IMR-90 (cell line): ENCODE results near the gene PRR23E. TPM values are rescaled to one million over a fixed set of nuclear protein-coding genes. Genes with fewer than 3 reads are reported as not detected.

ENCODE experiments used
- ATAC-seq: fragments of 200-7000 bp; cut with Tn5 transposase; 2 replicates; pipeline ENCODE4 v1.9.1; 2020; ENCODE audit warnings: low read depth, mild to moderate bottlenecking, moderate library complexity
- BruUV-seq: library from RNA; stranded (reverse); fragments of 400-500 nt; replicated peaks from 2 replicates; lab custom pipeline; 2021; lab: Mats Ljungman, UMichigan
- CTCF ChIA-PET: fragments of 300-600 bp; formaldehyde crosslinking; extraction: SDS; loops from one replicate; lab custom pipeline; 2021; ENCODE audit warnings: antibody characterized with exemption; lab: Yijun Ruan, JAX
- POLR2A ChIA-PET: fragments of 300-600 bp; sonication (Branson Sonifier 250); formaldehyde crosslinking; loops from one replicate; lab custom pipeline; 2022; ENCODE audit warnings: antibody characterized with exemption; ENCODE audit not compliant: unreplicated experiment; lab: Charles Lee
- DNase-seq: peaks from one replicate; pipeline ENCODE4 v3.0.0; 2013
- H2AFZ ChIP-seq: replicated peaks from 2 replicates; pipeline ENCODE3; 2013; ENCODE audit warnings: low read length, mild to moderate bottlenecking; ENCODE audit not compliant: poor library complexity
- H2AK5ac ChIP-seq: 2 replicates; pipeline ENCODE4 v1.6.1; 2013; ENCODE audit warnings: low read depth, low read length, inconsistent platforms
- H2AK9ac ChIP-seq: replicated peaks from 2 replicates; pipeline ENCODE3; 2013; ENCODE audit warnings: mild to moderate bottlenecking, low read depth, low read length, moderate library complexity; ENCODE audit not compliant: poor library complexity
- H2BK120ac ChIP-seq: 2 replicates; pipeline ENCODE4 v1.6.1; 2013; ENCODE audit warnings: low read depth, low read length, inconsistent platforms
- H2BK15ac ChIP-seq: 3 replicates; pipeline ENCODE4 v1.6.1; 2013; ENCODE audit warnings: low read depth, low read length, inconsistent platforms
- H2BK20ac ChIP-seq: 2 replicates; pipeline ENCODE4 v1.6.1; 2013; ENCODE audit warnings: low read depth, mild to moderate bottlenecking, inconsistent platforms, low read length, moderate library complexity
- H2BK5ac ChIP-seq: 2 replicates; pipeline ENCODE4 v1.6.1; 2013; ENCODE audit warnings: mild to moderate bottlenecking, low read depth, low read length, inconsistent platforms; ENCODE audit not compliant: poor library complexity, severe bottlenecking
- H3K14ac ChIP-seq: replicated peaks from 2 replicates; pipeline ENCODE4 v1.6.1; 2013; ENCODE audit warnings: low read depth, low read length, inconsistent platforms
- H3K18ac ChIP-seq: 2 replicates; pipeline ENCODE4 v1.6.1; 2013; ENCODE audit warnings: low read depth, low read length, control low read depth
- H3K23ac ChIP-seq: 2 replicates; pipeline ENCODE4 v1.6.1; 2013; ENCODE audit warnings: low read depth, low read length, inconsistent platforms
- H3K27ac ChIP-seq: 2 replicates; pipeline ENCODE4 v1.5.1; 2013; ENCODE audit warnings: mild to moderate bottlenecking, control low read depth, low read length; ENCODE audit not compliant: insufficient read depth
- H3K27me3 ChIP-seq: 2 replicates; pipeline ENCODE4 v1.6.1; 2013; ENCODE audit warnings: low read length; ENCODE audit not compliant: control insufficient read depth, insufficient read depth
- H3K36me3 ChIP-seq: 2 replicates; pipeline ENCODE4 v1.6.1; 2013; ENCODE audit warnings: low read length, mixed read lengths; ENCODE audit not compliant: control insufficient read depth, insufficient read depth
- H3K4ac ChIP-seq: 2 replicates; pipeline ENCODE4 v1.6.1; 2013; ENCODE audit warnings: low read depth, low read length, inconsistent platforms
- H3K4me1 ChIP-seq: 2 replicates; pipeline ENCODE4 v1.6.1; 2013; ENCODE audit warnings: low read length, mixed read lengths; ENCODE audit not compliant: control insufficient read depth, insufficient read depth
- H3K4me2 ChIP-seq: 2 replicates; pipeline ENCODE4 v1.6.1; 2013; ENCODE audit warnings: low read depth, mild to moderate bottlenecking, control low read depth, low read length, moderate library complexity
- H3K4me3 ChIP-seq: 2 replicates; pipeline ENCODE4 v1.5.1; 2013; ENCODE audit warnings: low read depth, mild to moderate bottlenecking, control low read depth, low read length, moderate library complexity; ENCODE audit not compliant: insufficient read depth
- H3K56ac ChIP-seq: 2 replicates; pipeline ENCODE4 v1.6.1; 2013; ENCODE audit warnings: low read length, inconsistent platforms; ENCODE audit not compliant: insufficient read depth; ENCODE audit errors: extremely low read depth
- H3K79me1 ChIP-seq, 2 experiments: 2 replicates each; pipeline ENCODE4 v1.6.1; 2013; ENCODE audit warnings: low read length in 2 of 2, inconsistent platforms in 1 of 2, low read depth in 1 of 2
- H3K9ac ChIP-seq: 2 replicates; pipeline ENCODE4 v1.6.1; 2013; ENCODE audit warnings: low read depth, low read length, control low read depth
- H3K9me1 ChIP-seq: 2 replicates; pipeline ENCODE4 v1.6.1; 2013; ENCODE audit warnings: low read length, inconsistent platforms; ENCODE audit not compliant: insufficient read depth
- H3K9me3 ChIP-seq: 2 replicates; pipeline ENCODE4 v1.6.1; 2013; ENCODE audit warnings: low read length; ENCODE audit not compliant: control insufficient read depth, insufficient read depth
- H4K20me1 ChIP-seq: 2 replicates; pipeline ENCODE4 v1.6.1; 2013; ENCODE audit warnings: low read length, inconsistent platforms; ENCODE audit not compliant: insufficient read depth
- H4K5ac ChIP-seq: 2 replicates; pipeline ENCODE4 v1.6.1; 2013; ENCODE audit warnings: mild to moderate bottlenecking, low read depth, low read length, control low read depth
- H4K8ac ChIP-seq, 2 experiments: 2 replicates each; pipeline ENCODE4 v1.6.1; 2013; ENCODE audit warnings: low read depth in 2 of 2, low read length in 2 of 2, control low read depth in 1 of 2, inconsistent platforms in 1 of 2
- H4K91ac ChIP-seq: 2 replicates; pipeline ENCODE4 v1.6.1; 2013; ENCODE audit warnings: low read depth, low read length, inconsistent platforms; ENCODE audit not compliant: insufficient read depth
- USF2 ChIP-seq: fragments of 150-350 bp; IDR thresholded peaks from 2 replicates; pipeline ENCODE4 v1.6.1; 2017; ENCODE audit warnings: mild to moderate bottlenecking, antibody characterized with exemption, low read length, low read depth
- WGBS, 2 experiments: methylation state at CpG; one replicate each; pipeline versions ENCODE4 v1.1.5 to v1.1.7; 2013; ENCODE audit warnings: missing lambda C conversion rate in 2 of 2; ENCODE audit not compliant: insufficient read length in 1 of 2; ENCODE audit errors: extremely low coverage in 2 of 2; 5-methylcytosine and 5-hydroxymethylcytosine counted together
- dilution Hi-C: fragments of 300-500 bp; cut with HindIII; formaldehyde crosslinking; loops from one replicate; pipeline ENCODE4 v1.14.3; 2018; ENCODE audit warnings: low sequenced_read_pairs; ENCODE audit not compliant: unreplicated experiment
- in situ Hi-C: fragments of 300-500 bp; cut with MboI; formaldehyde crosslinking; loops from 3 replicates; pipeline ENCODE4 v1.14.3; 2019; ENCODE audit warnings: low sequenced_read_pairs, inconsistent platforms, mixed read lengths
- intact Hi-C: fragments of 100-400 bp; cut with micrococcal nuclease; formaldehyde crosslinking; loops from 2 replicates; pipeline ENCODE4 v1.10.0; 2022
- polyA plus RNA-seq, 3 experiments: library from polyadenylated mRNA; depleted of rRNA; stranded (reverse); fragments of >200 nt; gene quantifications; 2 replicates each; pipeline ENCODE4 v1.2.3, GENCODE V29; 2012; ENCODE audit warnings: low replicate concordance in 1 of 3
- total RNA-seq: library from RNA; depleted of rRNA; stranded (reverse); fragments of >200 nt; gene quantifications from 2 replicates; pipeline ENCODE4 v1.2.3, GENCODE V29; 2012

PRR23E gene
- total and polyA plus RNA-seq, 2 of the 4 experiments (the other 2 are of a cell fraction), result not detected

DNA sequence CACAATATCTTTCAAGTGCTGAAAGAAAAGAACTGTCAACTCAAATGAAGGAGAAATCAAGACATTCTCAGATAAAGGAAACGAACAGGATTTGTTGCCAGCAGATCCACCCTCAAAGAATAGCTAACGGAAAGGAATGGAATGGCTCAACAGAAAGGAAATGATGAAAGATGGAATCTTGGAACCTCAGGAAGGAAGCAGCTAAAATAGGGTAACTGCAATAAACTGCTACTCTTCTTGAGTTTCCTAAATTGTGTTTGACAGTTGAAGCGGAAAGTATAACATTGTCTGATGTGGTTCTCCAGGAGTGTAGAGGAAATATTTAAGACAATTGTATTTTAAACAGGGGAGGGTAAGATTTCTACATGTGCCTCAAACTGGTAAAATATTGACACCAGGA is 22.0 kb downstream of the PRR23E start:
- no peak overlapping the region for H2BK5ac ChIP-seq
- BruUV-seq, result no TSS peak
- H2AFZ ChIP-seq, result no peak overlapping the region
- no peak overlapping the region for H2BK20ac ChIP-seq
- H3K14ac ChIP-seq, result no peak overlapping the region
- peaks cover 6% of the 10 kb centered on the region for H3K27me3 ChIP-seq
- in situ Hi-C loops, result no loop called here
- no peaks in the 10 kb centered on the region for H3K79me1 ChIP-seq
- no peak overlapping the region for H3K4ac ChIP-seq
- no peak overlapping the region for H3K27ac ChIP-seq
- H3K4me3 ChIP-seq, result no peak overlapping the region
- intact Hi-C loops, result no loop called here
- dilution Hi-C loops, result no loop called here
- H4K5ac ChIP-seq, result no peak overlapping the region
- ChIA-PET POLR2A (no interaction called here), CTCF (no interaction called here)
- no CpG with 5 or more reads among the region's 3 CpGs for WGBS, 2 experiments
- H4K20me1 ChIP-seq, result no peaks in the 10 kb centered on the region
- no peak overlapping the region for H4K8ac ChIP-seq
- H3K9ac ChIP-seq, result no peak overlapping the region
- ATAC-seq (no peak), DNase-seq (no peak)
- TF ChIP-seq USF2, result no peak
- H3K9me3 ChIP-seq, result no peaks in the 10 kb centered on the region
- no peaks in the 10 kb centered on the region for H3K36me3 ChIP-seq
- no peaks in the 10 kb centered on the region for H3K4me1 ChIP-seq
- no peak overlapping the region for H3K56ac ChIP-seq
- no peak overlapping the region for H3K4me2 ChIP-seq
- H3K9me1 ChIP-seq, result no peaks in the 10 kb centered on the region
- no peak overlapping the region for H2BK15ac ChIP-seq
- no peak overlapping the region for H2AK5ac ChIP-seq
- H4K91ac ChIP-seq, result no peak overlapping the region
- no peak overlapping the region for H3K18ac ChIP-seq
- H2AK9ac ChIP-seq, result no peak overlapping the region
- no peak overlapping the region for H2BK120ac ChIP-seq
- no peak overlapping the region for H3K23ac ChIP-seq
